ENCODE results near the gene PHACTR2. TPM values are rescaled to one million over a fixed set of nuclear protein-coding genes. Genes with fewer than 3 reads are reported as not detected.

Gene PHACTR2
- total and polyA plus RNA-seq, 2 of the 13 experiments (the other 11 are each of a cell fraction or from before 2014, with no cell fraction given) = 11.3 to 28.2 TPM

- TF ChIP-seq CREM (IDR thresholded peaks at IDR 0.05) = peak; percentile 82
- no peak for TF ChIP-seq CREM (CRISPR knock-in tag; IDR thresholded peaks at IDR 0.05)
- TF ChIP-seq E2F2 (CRISPR knock-in tag; IDR thresholded peaks at IDR 0.05; ENCODE audit: borderline replicate concordance) = no peak
- TF ChIP-seq CBFB (CRISPR knock-in tag; IDR thresholded peaks at IDR 0.05) = 0 out of 2 replicates have a peak, but pooled peaks have one; percentile 47
- 0 out of 2 replicates have a peak, but pooled peaks have one; percentile 32 for TF ChIP-seq STAT5B (CRISPR knock-in tag; IDR thresholded peaks at IDR 0.05)
- TF ChIP-seq, protein P1, sequence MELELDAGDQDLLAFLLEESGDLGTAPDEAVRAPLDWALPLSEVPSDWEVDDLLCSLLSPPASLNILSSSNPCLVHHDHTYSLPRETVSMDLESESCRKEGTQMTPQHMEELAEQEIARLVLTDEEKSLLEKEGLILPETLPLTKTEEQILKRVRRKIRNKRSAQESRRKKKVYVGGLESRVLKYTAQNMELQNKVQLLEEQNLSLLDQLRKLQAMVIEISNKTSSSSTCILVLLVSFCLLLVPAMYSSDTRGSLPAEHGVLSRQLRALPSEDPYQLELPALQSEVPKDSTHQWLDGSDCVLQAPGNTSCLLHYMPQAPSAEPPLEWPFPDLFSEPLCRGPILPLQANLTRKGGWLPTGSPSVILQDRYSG (CRISPR knock-in tag; IDR thresholded peaks at IDR 0.05) = peak; percentile 69; the same call in 1 of the 2 replicates
- TF ChIP-seq KLF12 (CRISPR knock-in tag; IDR thresholded peaks at IDR 0.05; ENCODE audit: borderline replicate concordance) = peak; percentile 92
- TF ChIP-seq ZNF317 (CRISPR knock-in tag; IDR thresholded peaks at IDR 0.05) = peak; percentile 21
- TF ChIP-seq, protein P2, sequence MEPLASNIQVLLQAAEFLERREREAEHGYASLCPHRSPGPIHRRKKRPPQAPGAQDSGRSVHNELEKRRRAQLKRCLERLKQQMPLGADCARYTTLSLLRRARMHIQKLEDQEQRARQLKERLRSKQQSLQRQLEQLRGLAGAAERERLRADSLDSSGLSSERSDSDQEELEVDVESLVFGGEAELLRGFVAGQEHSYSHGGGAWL (CRISPR knock-in tag; IDR thresholded peaks at IDR 0.05) = peak; percentile 1; the same call in 1 of the 2 replicates
- TF ChIP-seq RBM39 (IDR thresholded peaks at IDR 0.05; ENCODE audit: low read depth, low read length, poor library complexity, severe bottlenecking) = no peak
- TF ChIP-seq ZHX1 (CRISPR knock-in tag; IDR thresholded peaks at IDR 0.05; ENCODE audit: low read depth) = peak; percentile 82; the same call in 1 of the 2 replicates
- TF ChIP-seq ZNF564 (CRISPR knock-in tag; IDR thresholded peaks at IDR 0.05) = no peak; the same call in 1 of the 2 replicates
- no peak for TF ChIP-seq DNMT3B (CRISPR knock-in tag; conservative IDR thresholded peaks at IDR 0.05)
- peak; percentile 74; the same call in 1 of the 2 replicates for TF ChIP-seq MIER3 (CRISPR knock-in tag; IDR thresholded peaks at IDR 0.05; ENCODE audit: borderline replicate concordance)
- TF ChIP-seq TBX2 (CRISPR knock-in tag; IDR thresholded peaks at IDR 0.05; ENCODE audit: borderline replicate concordance) = peak; percentile 79
- TF ChIP-seq SOX5 (CRISPR knock-in tag; IDR thresholded peaks at IDR 0.05; ENCODE audit: borderline replicate concordance) = peak; percentile 90
- TF ChIP-seq ZNF136 (CRISPR knock-in tag; IDR thresholded peaks at IDR 0.05; ENCODE audit: low read depth) = peak; percentile 77; the same call in 1 of the 2 replicates
- TF ChIP-seq, protein P3, sequence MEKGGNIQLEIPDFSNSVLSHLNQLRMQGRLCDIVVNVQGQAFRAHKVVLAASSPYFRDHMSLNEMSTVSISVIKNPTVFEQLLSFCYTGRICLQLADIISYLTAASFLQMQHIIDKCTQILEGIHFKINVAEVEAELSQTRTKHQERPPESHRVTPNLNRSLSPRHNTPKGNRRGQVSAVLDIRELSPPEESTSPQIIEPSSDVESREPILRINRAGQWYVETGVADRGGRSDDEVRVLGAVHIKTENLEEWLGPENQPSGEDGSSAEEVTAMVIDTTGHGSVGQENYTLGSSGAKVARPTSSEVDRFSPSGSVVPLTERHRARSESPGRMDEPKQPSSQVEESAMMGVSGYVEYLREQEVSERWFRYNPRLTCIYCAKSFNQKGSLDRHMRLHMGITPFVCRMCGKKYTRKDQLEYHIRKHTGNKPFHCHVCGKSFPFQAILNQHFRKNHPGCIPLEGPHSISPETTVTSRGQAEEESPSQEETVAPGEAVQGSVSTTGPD (CRISPR knock-in tag; IDR thresholded peaks at IDR 0.05) = no peak; the same call in 1 of the 2 replicates
- no peak for TF ChIP-seq ZNF672 (CRISPR knock-in tag; IDR thresholded peaks at IDR 0.05)
- 0 out of 2 replicates have a peak, but pooled peaks have one; percentile 71 for TF ChIP-seq MLLT10 (CRISPR knock-in tag; IDR thresholded peaks at IDR 0.05)
- TF ChIP-seq BORCS8-MEF2B (CRISPR knock-in tag; IDR thresholded peaks at IDR 0.05) = peak; percentile 60; the same call in 1 of the 2 replicates
- peak; percentile 97 for TF ChIP-seq NCOA1 (CRISPR knock-in tag; IDR thresholded peaks at IDR 0.05)
- peak; percentile 37; the same call in 1 of the 2 replicates for TF ChIP-seq HHEX (CRISPR knock-in tag; IDR thresholded peaks at IDR 0.05)
These were observed 67.7 kb downstream of the PHACTR2 start (continued) for GRCh38 chr6:143745166-143746133.

Data from HepG2 (cell line).